K562 (cell line): ENCODE results near the gene BLZF1. TPM values are rescaled to one million over a fixed set of nuclear protein-coding genes. Genes with fewer than 3 reads are reported as not detected.

Experiments used
- CBFA2T3 ChIP-seq: fragments of 450-650 bp; IDR thresholded peaks from 2 replicates; pipeline ENCODE4 v1.6.1; 2017
- CBX8 ChIP-seq: fragments of 200-600 bp; sonication (generic); IDR thresholded peaks from 2 replicates; pipeline ENCODE4 v1.6.1; 2012; ENCODE audit warnings: borderline replicate concordance, mixed run types, low read depth, mild to moderate bottlenecking, moderate library complexity, mixed read lengths, low read length, control low read depth, inconsistent platforms; ENCODE audit not compliant: poor library complexity, severe bottlenecking; ENCODE audit errors: extremely low read depth
- CC2D1A ChIP-seq: fragments of 450-650 bp; IDR thresholded peaks from 2 replicates; pipeline ENCODE4 v1.6.1; 2017; ENCODE audit warnings: mild to moderate bottlenecking
- ETV5 ChIP-seq: sonication (generic); formaldehyde crosslinking; IDR thresholded peaks from 2 replicates; pipeline ENCODE4 v1.4.0; 2020; ENCODE audit warnings: low read depth, mild to moderate bottlenecking, missing genetic modification reagents
- HDAC2 ChIP-seq: fragments of 450-650 bp; IDR thresholded peaks from 2 replicates; pipeline ENCODE4 v1.6.1; 2016; ENCODE audit warnings: mild to moderate bottlenecking
- HMBOX1 ChIP-seq: sonication (generic); IDR thresholded peaks from 2 replicates; pipeline ENCODE4 v1.6.1; 2016
- KAT7 ChIP-seq: sonication (generic); formaldehyde crosslinking; IDR thresholded peaks from 2 replicates; pipeline ENCODE4 v1.8.0; 2022; ENCODE audit warnings: missing genetic modification reagents, mild to moderate bottlenecking, borderline replicate concordance
- MAFF ChIP-seq: IDR thresholded peaks from 2 replicates; pipeline ENCODE4 v1.6.1; 2012; ENCODE audit warnings: low read length, improper control_type of control experiment
- MCM3 ChIP-seq: fragments of 450-650 bp; IDR thresholded peaks from 2 replicates; pipeline ENCODE4 v1.6.1; 2016
- NR1H2 ChIP-seq: sonication (generic); formaldehyde crosslinking; IDR thresholded peaks from 2 replicates; pipeline ENCODE4 v1.4.0; 2020; ENCODE audit warnings: mild to moderate bottlenecking, missing genetic modification reagents
- PPARD ChIP-seq: fragments of 250-450 bp; sonication (Bioruptor Pico); IDR thresholded peaks from 2 replicates; pipeline ENCODE4 v1.8.0; 2022; ENCODE audit warnings: inconsistent platforms, mild to moderate bottlenecking, moderate library complexity
- RBBP5 ChIP-seq: fragments of 200-600 bp; sonication (generic); IDR thresholded peaks from 2 replicates; pipeline ENCODE4 v1.6.1; 2012; ENCODE audit warnings: borderline replicate concordance, mild to moderate bottlenecking, low read length, control low read depth, inconsistent platforms; ENCODE audit not compliant: insufficient read depth, poor library complexity, severe bottlenecking
- RFX1 ChIP-seq: fragments of 450-650 bp; IDR thresholded peaks from 2 replicates; pipeline ENCODE4 v1.6.1; 2016; ENCODE audit warnings: mild to moderate bottlenecking, moderate library complexity
- RUNX1 ChIP-seq: sonication (generic); IDR thresholded peaks from 2 replicates; pipeline ENCODE4 v1.6.1; 2016; ENCODE audit warnings: antibody characterized with exemption, low read depth
- SMARCA4 ChIP-seq: fragments of 450-650 bp; IDR thresholded peaks from 2 replicates; pipeline ENCODE4 v1.6.1; 2016
- STAT5A ChIP-seq: IDR thresholded peaks from 2 replicates; pipeline ENCODE4 v1.6.1; 2012; ENCODE audit warnings: low read length, inconsistent platforms, borderline replicate concordance
- TBL1XR1 ChIP-seq, 2 experiments: IDR thresholded peaks; 2 replicates each; pipeline ENCODE4 v1.6.1; 2012; ENCODE audit warnings: improper control_type of control experiment in 2 of 2, low read length in 2 of 2, mild to moderate bottlenecking in 1 of 2
- TCFL5 ChIP-seq: fragments of 250-450 bp; sonication (Bioruptor Pico); conservative IDR thresholded peaks from 2 replicates; pipeline ENCODE4 v1.6.1; 2021; ENCODE audit warnings: mild to moderate bottlenecking, moderate library complexity, matching md5 sums
- TSHZ1 ChIP-seq: fragments of 250-450 bp; sonication (Bioruptor Pico); IDR thresholded peaks from 2 replicates; pipeline ENCODE4 v1.4.0; 2020; ENCODE audit warnings: mild to moderate bottlenecking, moderate library complexity
- ZC3H4 ChIP-seq: sonication (generic); formaldehyde crosslinking; IDR thresholded peaks from 2 replicates; pipeline ENCODE4 v1.9.0; 2021; ENCODE audit warnings: missing genetic modification reagents, borderline replicate concordance
- ZFP91 ChIP-seq: sonication (generic); formaldehyde crosslinking; IDR thresholded peaks from 2 replicates; pipeline ENCODE4 v1.8.0; 2022; ENCODE audit warnings: mild to moderate bottlenecking, missing genetic modification reagents
- ZNF512 ChIP-seq: IDR thresholded peaks from 2 replicates; pipeline ENCODE4 v1.6.1; 2016; ENCODE audit warnings: missing genetic modification characterization, missing compliant biosample characterization
- polyA plus RNA-seq, 8 experiments: library from polyadenylated mRNA; depleted of rRNA in 4 of 8; stranded (reverse) in 5 of 8; unstranded in 3 of 8; fragments of >200 nt; fragmentation: Nextera tagmentation in 2 of 8; fragmentation: Illumina TruSeq in 1 of 8; extraction: Ambion mirVana in 2 of 8; extraction: Trizol in 1 of 8; gene quantifications; 2 replicates each; pipeline versions ENCODE4 v1.2.1 to v1.2.3, GENCODE V29; 2011 to 2014; ENCODE audit warnings: inconsistent platforms in 1 of 8, missing spikeins in 1 of 8
- total RNA-seq, 7 experiments: library from RNA; depleted of rRNA in 6 of 7; stranded (reverse); fragments of >200 nt in 6 of 7; fragmentation: Illumina TruSeq in 2 of 7; extraction: Trizol in 2 of 7; gene quantifications; 2 replicates each; pipeline versions ENCODE4 v1.2.1 to v1.2.3, GENCODE V29; 2011 to 2021; ENCODE audit warnings: low replicate concordance in 1 of 7
- TF ChIP-seq, protein P1 (sequence below): fragments of 250-450 bp; sonication (Bioruptor Pico); IDR thresholded peaks from 2 replicates; pipeline ENCODE4 v1.8.0; 2021; ENCODE audit warnings: borderline replicate concordance, mild to moderate bottlenecking, moderate library complexity; ENCODE audit not compliant: poor library complexity, severe bottlenecking

The BLZF1 gene
- total and polyA plus RNA-seq, 9 of the 15 experiments (the other 6 are each of a cell fraction or from before 2014, with no cell fraction given) = 20.5 to 32.8 (median 25.3) TPM

- TF ChIP-seq ZFP91 (CRISPR knock-in tag) = no peak
- no peak for TF ChIP-seq NR1H2 (CRISPR knock-in tag)
- TF ChIP-seq RFX1 = no peak
- peak; percentile 47; the same call in 1 of the 2 replicates for TF ChIP-seq SMARCA4
- no peak for TF ChIP-seq MCM3
- no peak for TF ChIP-seq TSHZ1 (CRISPR knock-in tag)
- no peak for TF ChIP-seq RUNX1
- TF ChIP-seq KAT7 (CRISPR knock-in tag) = peak; percentile 91; the same call in 1 of the 2 replicates
- no peak for TF ChIP-seq TCFL5 (CRISPR knock-in tag)
- TF ChIP-seq HDAC2 = no peak
- TF ChIP-seq ZC3H4 (CRISPR knock-in tag) = no peak
- TF ChIP-seq TBL1XR1 (IDR thresholded peaks at IDR 0.05; ENCODE audit: low read length in 2 of 2) = no peak
- peak; percentile 35; the same call in 1 of the 2 replicates for TF ChIP-seq HMBOX1
- TF ChIP-seq STAT5A = no peak
- TF ChIP-seq ETV5 (CRISPR knock-in tag) = no peak
- peak; percentile 49 for TF ChIP-seq RBBP5
- TF ChIP-seq ZNF512 (tag) = no peak
- TF ChIP-seq CBFA2T3 = no peak
- no peak for TF ChIP-seq MAFF
- TF ChIP-seq, protein P1, sequence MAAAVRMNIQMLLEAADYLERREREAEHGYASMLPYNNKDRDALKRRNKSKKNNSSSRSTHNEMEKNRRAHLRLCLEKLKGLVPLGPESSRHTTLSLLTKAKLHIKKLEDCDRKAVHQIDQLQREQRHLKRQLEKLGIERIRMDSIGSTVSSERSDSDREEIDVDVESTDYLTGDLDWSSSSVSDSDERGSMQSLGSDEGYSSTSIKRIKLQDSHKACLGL = no peak
- no peak for TF ChIP-seq CC2D1A
- no peak for TF ChIP-seq PPARD (CRISPR knock-in tag)
- TF ChIP-seq CBX8 = no peak
Measured at GRCh38 chr1:169368406-169368769, 393 bp downstream of the BLZF1 start (continued).
